WI38 (cell line): Measurements from ENCODE around the gene UTRN.

Experiments
- H3K4me3 ChIP-seq: 2 replicates; pipeline ENCODE4 v1.5.1; 2011; ENCODE audit warnings: low read depth, mild to moderate bottlenecking, control low read depth, low read length
- TF ChIP-seq, protein P1 (sequence below): IDR thresholded peaks from 2 replicates; pipeline ENCODE4 v1.5.1; 2012; ENCODE audit warnings: low read depth, mild to moderate bottlenecking, control low read depth, low read length

Gene UTRN

DNA sequence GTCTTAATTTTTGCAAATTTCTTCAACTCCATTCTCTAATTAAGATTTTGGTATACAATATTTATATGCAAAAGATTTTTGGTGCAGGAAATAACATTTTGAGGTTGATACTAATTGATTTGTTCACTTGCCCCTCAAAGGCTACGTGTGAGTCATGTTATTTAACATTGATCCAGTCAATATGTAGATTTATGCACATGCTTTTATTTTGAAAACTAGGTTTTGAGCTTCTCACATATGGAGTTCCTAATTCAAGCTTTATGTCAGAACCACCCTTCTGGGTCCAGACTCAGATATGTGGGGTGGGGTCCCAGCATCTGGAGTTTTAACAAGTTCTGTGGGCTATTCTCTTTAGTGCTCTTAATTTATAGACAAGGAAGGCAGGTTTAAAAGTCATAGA is 13.8 kb downstream of the UTRN start:
- TF ChIP-seq, protein P1, sequence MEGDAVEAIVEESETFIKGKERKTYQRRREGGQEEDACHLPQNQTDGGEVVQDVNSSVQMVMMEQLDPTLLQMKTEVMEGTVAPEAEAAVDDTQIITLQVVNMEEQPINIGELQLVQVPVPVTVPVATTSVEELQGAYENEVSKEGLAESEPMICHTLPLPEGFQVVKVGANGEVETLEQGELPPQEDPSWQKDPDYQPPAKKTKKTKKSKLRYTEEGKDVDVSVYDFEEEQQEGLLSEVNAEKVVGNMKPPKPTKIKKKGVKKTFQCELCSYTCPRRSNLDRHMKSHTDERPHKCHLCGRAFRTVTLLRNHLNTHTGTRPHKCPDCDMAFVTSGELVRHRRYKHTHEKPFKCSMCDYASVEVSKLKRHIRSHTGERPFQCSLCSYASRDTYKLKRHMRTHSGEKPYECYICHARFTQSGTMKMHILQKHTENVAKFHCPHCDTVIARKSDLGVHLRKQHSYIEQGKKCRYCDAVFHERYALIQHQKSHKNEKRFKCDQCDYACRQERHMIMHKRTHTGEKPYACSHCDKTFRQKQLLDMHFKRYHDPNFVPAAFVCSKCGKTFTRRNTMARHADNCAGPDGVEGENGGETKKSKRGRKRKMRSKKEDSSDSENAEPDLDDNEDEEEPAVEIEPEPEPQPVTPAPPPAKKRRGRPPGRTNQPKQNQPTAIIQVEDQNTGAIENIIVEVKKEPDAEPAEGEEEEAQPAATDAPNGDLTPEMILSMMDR = no peak
- no peak overlapping the region for H3K4me3 ChIP-seq

DNA sequence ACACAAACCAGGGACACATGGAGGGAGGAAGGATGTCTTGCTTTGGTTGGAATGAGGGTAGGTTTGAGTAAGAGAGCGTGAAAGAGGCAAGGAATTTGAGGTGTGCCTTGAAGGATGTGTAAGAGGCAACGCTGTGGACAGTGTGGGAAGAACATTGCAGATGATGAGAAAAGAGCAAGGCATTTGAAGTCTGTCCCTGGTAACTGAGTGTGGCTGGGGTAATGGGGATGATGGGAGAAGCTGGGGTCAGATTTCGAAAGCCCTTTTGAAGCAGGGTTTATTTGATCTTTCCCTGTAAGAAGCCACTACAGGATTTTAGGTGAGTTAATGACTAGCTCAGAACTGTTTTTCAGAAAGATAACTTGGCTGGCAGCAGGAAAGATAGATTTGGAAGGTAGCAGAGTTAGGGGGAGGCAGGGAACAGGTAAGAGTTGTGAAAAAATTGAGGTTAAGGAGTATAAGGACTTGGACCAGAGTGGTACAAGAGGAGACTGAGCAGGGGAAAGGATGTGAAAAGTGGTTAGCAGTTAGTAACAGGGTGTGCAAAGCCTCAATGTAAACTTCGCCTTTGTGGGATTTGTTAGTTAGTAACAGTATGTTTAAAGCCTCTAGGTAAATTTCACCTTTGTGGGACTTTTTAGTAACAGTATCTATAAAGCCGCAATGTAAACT is 17.7 kb downstream of the UTRN start:
- TF ChIP-seq, protein P1 = no peak
- no peak overlapping the region for H3K4me3 ChIP-seq

DNA sequence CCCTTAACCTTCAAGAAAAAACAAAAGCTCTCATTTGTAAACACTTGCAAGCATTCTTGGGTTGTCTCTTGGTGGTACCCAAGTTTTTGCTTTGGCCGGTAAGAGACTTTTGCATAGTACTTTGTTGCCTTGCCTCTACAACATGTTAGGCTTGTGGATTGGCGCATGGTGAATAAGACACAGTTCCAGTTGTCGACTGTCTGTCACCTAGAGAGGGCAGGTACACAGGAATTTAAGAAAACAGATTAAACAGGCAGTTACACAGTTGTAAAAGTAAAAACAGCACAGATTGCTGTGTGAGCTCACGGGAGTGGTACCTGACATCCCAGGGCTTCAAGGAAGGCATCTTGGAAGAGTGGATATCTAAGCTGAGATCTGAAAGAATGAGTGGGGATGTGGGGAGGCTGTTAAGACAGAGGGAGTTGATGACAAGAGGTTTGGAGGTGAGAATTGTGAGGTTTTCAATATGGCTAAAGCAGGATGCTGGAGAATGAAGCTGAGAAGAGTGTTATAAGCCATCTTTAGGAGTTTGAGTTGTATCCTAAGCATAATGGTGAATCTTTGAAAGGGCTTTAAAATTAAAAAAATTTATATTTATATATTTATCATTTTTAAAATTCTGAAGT is 19.2 kb downstream of the UTRN start:
- no peak overlapping the region for H3K4me3 ChIP-seq
- TF ChIP-seq, protein P1 = no peak

DNA sequence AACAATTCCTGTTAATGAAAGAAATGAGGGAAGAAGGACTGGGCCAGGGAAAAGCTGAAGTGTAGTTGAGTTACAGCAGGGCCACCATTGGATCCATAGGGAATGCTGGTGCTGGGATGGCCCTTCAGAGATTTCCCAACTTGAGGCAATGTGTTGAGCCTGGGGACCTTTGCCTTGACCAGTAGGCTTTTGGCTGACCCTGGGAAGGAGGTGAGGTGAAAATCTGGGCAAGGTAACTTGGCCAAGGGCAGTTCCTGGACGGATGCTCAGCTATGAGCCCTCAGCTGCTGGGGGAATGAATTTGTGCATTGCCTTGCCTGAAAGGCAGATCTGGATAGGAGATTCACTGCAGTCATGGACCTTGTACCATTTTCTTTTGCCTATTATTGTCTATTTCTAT is 20.4 kb downstream of the UTRN start:
- TF ChIP-seq, protein P1 = no peak
- 0 out of 2 replicates have a peak overlapping the region, but pooled peaks have one; percentile 0 for H3K4me3 ChIP-seq

DNA sequence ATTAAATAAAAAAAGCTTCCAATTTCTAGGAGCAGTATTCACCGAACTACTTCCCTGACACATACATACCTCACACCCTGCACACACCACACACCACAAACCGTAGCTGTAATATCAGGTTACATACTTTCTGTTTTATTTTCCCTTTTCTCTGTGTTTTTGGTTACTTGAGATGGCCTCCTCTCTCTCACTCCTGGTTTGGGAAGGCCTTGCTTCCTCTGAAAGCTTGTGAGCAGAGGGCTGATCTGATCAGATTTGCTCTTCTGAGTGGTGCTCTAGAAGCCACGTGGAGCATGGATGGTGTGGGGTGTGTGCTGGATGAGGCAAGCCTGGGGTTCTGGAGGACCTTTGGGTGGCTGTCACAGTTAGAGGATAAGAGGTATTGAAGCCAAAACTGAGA is 20.9 kb downstream of the UTRN start:
- TF ChIP-seq, protein P1 = no peak
- no peak overlapping the region for H3K4me3 ChIP-seq

DNA sequence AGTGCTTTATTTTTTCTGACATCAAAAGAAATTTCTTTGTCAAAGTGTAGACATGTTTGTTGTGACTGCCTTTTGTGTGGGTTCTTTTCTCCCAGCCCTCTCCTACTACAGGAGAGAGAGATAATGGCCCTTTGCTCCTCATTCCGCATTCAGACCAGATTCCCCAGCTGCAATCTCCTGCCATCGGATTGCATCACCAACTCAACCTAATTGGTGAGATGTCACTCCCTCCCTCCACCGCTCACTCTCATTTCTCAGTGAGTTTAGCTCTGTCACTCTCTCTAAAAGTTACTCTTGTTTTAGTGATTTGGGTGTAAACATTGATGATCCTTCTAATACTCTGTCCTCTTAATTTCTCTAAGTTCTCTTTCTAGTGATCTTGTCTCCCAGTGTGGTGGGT is 22.7 kb downstream of the UTRN start:
- TF ChIP-seq, protein P1 = no peak
- H3K4me3 ChIP-seq = no peak overlapping the region

DNA sequence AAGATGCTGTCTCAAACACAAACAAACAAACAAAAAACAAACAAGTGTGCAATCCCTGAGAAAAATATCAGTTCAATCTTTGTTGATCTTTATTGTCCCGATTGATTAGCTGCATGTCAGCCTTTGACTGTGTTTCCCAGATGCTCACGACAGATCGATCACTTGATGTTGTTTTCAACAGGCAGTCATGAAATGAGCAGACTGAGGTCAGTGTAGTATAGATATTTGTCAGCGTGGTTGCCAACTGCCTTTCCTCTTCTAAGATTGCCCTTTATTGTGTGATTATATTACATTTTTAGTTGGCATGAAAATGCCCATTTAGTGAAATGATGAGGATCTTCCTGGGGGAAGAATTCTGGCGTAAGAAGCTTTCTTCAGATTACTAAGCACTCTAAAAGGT is 25.6 kb downstream of the UTRN start:
- TF ChIP-seq, protein P1 = no peak
- H3K4me3 ChIP-seq = no peak overlapping the region
